Tibial artery (tissue), 4 donors: Measurements from ENCODE around the gene PRCP.
A peak's percentile ranks its signal among the peaks of the same experiment; 100 is the strongest.
"Not testable (repeated sequence)": the region's sequence is repeated elsewhere in the genome, so short reads cannot be mapped to it uniquely, and the experiment has no call there.

ENCODE experiments used
- DNase-seq, 2 donors: peaks; one replicate each; pipeline ENCODE4 v3.0.0-alpha.2; 2019
- H3K27ac ChIP-seq, 2 donors: fragments of 200-600 bp; sonication (generic) in 1 of 2; 1 replicate in 1 of 2; 2 replicates in 1 of 2; pipeline ENCODE4 v1.5.1; 2018 to 2019; ENCODE audit warnings: mild to moderate bottlenecking in 1 of 2
- H3K27me3 ChIP-seq, 2 donors: fragments of 200-600 bp; sonication (generic) in 1 of 2; one replicate each; pipeline versions ENCODE4 v1.5.1 to v1.6.0; 2016 to 2019
- H3K36me3 ChIP-seq, 3 donors: fragments of 200-600 bp; sonication (generic) in 2 of 3; one replicate each; pipeline ENCODE4 v1.5.1; 2016 to 2019; ENCODE audit warnings: mild to moderate bottlenecking in 2 of 3
- H3K4me1 ChIP-seq, 4 donors: fragments of 200-600 bp; sonication (generic) in 2 of 4; 1 replicate in 3 of 4; 2 replicates in 1 of 4; pipeline ENCODE4 v1.5.1; 2016 to 2019
- H3K4me3 ChIP-seq, 2 donors: fragments of 200-600 bp; sonication (generic) in 1 of 2; 1 replicate in 1 of 2; 2 replicates in 1 of 2; pipeline ENCODE4 v1.5.1; 2018 to 2019; ENCODE audit warnings: mild to moderate bottlenecking in 2 of 2
- H3K9me3 ChIP-seq, 3 donors: fragments of 200-600 bp; sonication (generic) in 1 of 3; one replicate each; pipeline ENCODE4 v1.5.1; 2016 to 2019
- intact Hi-C: fragments of 100-400 bp; cut with DNase I; formaldehyde crosslinking; loops from one replicate; pipeline ENCODE4 v1.15.0; 2023; ENCODE audit warnings: low total_unique reads
- TF ChIP-seq, protein P1 (sequence below), 2 experiments: fragments of 200-600 bp in 1 of 2; fragments of 450-650 bp in 1 of 2; IDR thresholded peaks; one replicate each; pipeline ENCODE4 v1.5.1; 2017 to 2019; ENCODE audit warnings: antibody characterized with exemption in 2 of 2, mild to moderate bottlenecking in 1 of 2, moderate library complexity in 1 of 2

Gene PRCP

DNA sequence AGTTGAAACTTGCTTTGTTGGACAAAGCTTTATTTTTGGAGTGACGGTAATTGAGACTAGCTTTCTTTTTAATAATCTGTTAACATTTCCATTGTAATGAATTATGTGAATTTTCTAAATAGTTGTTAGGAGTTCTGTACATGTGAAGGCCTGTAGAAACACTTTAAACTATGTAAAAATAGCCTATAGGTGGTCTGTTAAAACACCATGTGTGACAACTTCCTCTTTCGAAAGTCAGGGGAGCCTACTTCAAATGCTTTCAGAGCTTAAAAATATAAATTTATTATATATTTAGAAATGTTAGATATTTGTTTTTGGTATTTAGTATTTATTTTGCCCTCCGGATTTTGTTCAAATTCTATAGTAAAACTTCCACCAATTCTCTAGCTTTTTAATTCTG lies 30.0 kb upstream of the PRCP start:
- Histone ChIP-seq H3K36me3 (no peaks in the 10 kb centered on the region), H3K9me3 (no peaks in the 10 kb centered on the region), H3K27me3 (no peaks in the 10 kb centered on the region), H3K4me3 (no peak overlapping the region), H3K27ac (no peak overlapping the region), H3K4me1 (no peaks in the 10 kb centered on the region)
- TF ChIP-seq, protein P1, sequence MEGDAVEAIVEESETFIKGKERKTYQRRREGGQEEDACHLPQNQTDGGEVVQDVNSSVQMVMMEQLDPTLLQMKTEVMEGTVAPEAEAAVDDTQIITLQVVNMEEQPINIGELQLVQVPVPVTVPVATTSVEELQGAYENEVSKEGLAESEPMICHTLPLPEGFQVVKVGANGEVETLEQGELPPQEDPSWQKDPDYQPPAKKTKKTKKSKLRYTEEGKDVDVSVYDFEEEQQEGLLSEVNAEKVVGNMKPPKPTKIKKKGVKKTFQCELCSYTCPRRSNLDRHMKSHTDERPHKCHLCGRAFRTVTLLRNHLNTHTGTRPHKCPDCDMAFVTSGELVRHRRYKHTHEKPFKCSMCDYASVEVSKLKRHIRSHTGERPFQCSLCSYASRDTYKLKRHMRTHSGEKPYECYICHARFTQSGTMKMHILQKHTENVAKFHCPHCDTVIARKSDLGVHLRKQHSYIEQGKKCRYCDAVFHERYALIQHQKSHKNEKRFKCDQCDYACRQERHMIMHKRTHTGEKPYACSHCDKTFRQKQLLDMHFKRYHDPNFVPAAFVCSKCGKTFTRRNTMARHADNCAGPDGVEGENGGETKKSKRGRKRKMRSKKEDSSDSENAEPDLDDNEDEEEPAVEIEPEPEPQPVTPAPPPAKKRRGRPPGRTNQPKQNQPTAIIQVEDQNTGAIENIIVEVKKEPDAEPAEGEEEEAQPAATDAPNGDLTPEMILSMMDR (IDR thresholded peaks at IDR 0.05) = no peak
- DNase-seq = no peak
- intact Hi-C loops = no loop called here

DNA sequence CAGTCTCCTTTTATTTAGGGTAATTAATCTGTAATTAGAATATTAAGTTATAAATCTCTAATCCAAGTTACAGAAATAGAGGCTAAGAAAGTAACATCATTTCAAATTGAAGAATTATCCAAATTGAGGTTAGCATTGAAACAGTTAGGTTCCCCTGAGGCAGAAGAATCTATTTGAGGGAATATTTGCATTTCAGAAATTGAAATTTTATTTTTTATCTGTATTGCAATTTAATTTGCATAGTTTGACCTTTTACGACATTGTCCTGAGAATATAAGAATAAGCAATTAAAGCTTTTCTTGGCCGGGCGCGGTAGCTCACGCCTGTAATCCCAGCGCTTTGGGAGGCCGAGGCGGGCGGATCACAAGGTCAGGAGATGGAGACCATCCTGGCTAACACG lies 28.9 kb upstream of the PRCP start:
- Histone ChIP-seq H3K4me1 (no peaks in the 10 kb centered on the region), H3K36me3 (no peaks in the 10 kb centered on the region), H3K27ac (no peak overlapping the region), H3K4me3 (no peak overlapping the region), H3K27me3 (no peaks in the 10 kb centered on the region), H3K9me3 (no peaks in the 10 kb centered on the region)
- DNase-seq = no peak
- TF ChIP-seq, protein P1 (IDR thresholded peaks at IDR 0.05) = no peak
- intact Hi-C loops = loop anchor here (10.0 kb wide), 1 partner anchor 796 kb away; no protein-coding TSS in a partner anchor

DNA sequence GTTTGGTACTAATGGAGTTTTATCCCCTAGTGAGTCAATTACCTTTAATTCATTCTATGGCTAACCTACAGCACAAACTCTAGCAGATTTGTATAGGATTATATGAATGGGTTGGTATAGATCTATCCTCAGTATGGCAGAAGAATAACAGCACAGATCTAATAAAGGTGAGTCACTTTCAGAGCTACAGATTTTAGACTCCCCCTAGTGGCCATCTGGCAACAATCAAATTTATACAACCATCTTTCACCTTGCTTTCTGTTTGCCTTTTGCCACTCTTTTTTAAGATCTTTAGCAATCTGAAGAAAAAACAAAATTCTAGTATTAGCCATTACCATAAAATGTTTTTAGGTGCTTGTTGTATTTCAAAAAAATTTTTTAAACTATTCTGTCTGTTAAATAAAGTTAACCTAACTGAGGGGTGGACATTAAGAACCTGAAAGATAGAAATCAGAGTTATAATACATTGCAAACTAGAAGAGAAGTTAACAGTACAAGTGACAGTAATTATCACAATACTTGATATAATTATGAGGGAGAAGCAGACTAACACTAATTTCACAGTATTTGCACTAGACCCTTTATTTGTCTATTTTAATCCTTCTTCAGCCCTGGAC lies 27.1 kb upstream of the PRCP start:
- Histone ChIP-seq H3K9me3 (no peaks in the 10 kb centered on the region), H3K27me3 (no peaks in the 10 kb centered on the region), H3K36me3 (no peaks in the 10 kb centered on the region), H3K4me1 (no peaks in the 10 kb centered on the region), H3K27ac (no peak overlapping the region), H3K4me3 (no peak overlapping the region)
- TF ChIP-seq, protein P1 (IDR thresholded peaks at IDR 0.05) = peak; percentile 69 to 75
- DNase-seq = no peak
- intact Hi-C loops = loop anchor here (10.0 kb wide), 1 partner anchor 797 kb away; no protein-coding TSS in a partner anchor

DNA sequence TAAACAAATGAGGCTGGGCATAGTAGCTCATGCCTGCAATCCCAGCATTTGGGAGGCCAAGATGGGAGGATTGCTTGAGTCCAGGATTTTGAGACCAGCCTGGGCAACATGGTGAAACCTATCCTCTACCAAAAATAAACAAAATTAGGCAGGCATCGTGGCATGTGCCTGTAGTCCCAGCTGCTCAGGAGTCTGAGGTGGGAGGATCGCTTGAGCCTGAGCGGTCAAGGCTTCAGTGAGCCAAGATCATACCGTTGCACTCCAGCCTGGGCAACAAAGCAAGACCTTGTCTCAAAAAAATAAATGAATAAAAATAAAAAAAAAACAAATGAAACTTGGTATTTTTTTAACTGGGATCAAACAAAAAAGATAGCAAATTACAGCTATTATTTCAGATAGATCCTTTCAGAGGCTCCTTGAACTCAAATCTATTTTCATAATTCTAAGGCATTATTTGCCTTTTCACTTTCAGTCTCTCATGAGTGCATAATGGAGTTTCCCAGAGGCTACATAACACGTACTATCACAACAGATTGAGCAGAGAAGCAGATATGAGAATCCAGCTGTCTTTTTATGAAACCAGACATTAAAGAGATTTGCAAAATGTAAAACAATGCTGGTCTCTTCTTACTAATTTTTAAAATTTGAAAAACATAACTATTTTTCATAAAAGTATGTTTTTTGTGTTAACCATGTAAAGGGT lies 24.4 kb upstream of the PRCP start:
- no peak overlapping the region for H3K4me3 ChIP-seq
- TF ChIP-seq, protein P1 (IDR thresholded peaks at IDR 0.05) = no peak
- H3K27ac ChIP-seq = no peak overlapping the region
- H3K36me3 ChIP-seq = no peaks in the 10 kb centered on the region
- H3K4me1 ChIP-seq = no peaks in the 10 kb centered on the region
- no peaks in the 10 kb centered on the region for H3K9me3 ChIP-seq
- intact Hi-C loops = loop anchor here (10.0 kb wide), 1 partner anchor 800 kb away; no protein-coding TSS in a partner anchor
- DNase-seq = no peak
- H3K27me3 ChIP-seq = no peaks in the 10 kb centered on the region

DNA sequence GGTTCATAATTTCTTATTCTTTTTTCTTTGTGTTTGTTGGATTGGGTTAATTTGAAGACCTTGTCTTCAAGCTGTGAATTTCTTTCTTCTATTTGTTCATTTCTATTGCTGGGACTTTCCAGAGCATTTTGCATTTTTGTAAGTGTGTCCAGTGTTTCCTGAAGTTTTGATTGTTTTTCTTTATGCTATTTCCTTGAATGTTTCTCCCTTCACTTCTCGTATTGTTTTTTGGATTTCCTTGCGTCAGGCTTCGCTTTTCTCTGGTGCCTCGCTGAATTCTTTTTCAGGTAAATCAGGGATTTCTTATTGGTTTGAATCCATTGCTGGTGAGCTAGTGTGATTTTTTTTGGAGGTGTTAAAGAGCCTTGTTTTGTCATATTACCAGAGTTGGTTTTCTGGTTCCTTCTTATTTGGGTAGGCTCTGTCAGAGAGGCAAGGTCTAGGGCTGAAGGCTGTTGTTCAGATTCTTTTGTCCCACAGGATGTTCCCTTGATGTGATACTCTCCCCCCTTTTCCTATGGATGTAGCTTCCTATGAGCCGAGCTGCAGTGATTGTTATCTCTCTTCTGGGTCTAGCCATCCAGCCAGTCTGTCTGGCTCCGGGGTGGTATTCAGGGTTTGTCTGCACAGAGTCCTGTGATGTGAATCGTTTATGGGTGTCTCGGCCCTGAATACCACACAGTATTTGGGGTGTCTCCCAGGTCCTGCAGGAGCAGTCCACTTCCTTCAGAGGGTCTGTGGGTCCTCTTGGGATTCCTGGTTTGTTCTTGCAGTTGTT lies 22.4 kb upstream of the PRCP start:
- not testable (repeated sequence) for H3K9me3 ChIP-seq, H3K27me3 ChIP-seq, DNase-seq, H3K4me1 ChIP-seq, H3K4me3 ChIP-seq, H3K27ac ChIP-seq, H3K36me3 ChIP-seq
- intact Hi-C loops = loop anchor here (10.0 kb wide), 1 partner anchor 802 kb away; no protein-coding TSS in a partner anchor

DNA sequence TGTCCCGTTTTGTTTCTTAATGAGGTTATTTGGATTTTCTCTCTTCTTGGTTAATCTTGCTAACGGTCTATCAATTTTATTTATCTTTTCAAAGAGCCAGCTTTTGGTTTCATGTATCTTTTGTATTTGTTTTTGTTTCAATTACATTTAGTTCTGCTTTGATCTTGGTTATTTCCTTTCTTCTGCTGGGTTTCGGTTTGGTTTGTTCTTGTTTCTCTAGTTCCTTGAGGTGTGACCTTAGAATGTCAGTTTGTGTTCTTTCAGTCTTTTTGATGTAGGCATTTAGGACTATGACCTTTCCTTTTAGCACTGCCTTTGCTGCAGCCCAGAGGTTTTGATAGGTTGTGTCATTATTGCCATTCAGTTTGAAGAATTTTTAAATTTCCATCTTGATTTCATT lies 20.0 kb upstream of the PRCP start:
- H3K9me3 ChIP-seq, H3K27me3 ChIP-seq, H3K27ac ChIP-seq, H3K4me1 ChIP-seq, H3K4me3 ChIP-seq, DNase-seq, H3K36me3 ChIP-seq: not testable (repeated sequence)
- intact Hi-C loops = loop anchor here (10.0 kb wide), 1 partner anchor 805 kb away; no protein-coding TSS in a partner anchor

DNA sequence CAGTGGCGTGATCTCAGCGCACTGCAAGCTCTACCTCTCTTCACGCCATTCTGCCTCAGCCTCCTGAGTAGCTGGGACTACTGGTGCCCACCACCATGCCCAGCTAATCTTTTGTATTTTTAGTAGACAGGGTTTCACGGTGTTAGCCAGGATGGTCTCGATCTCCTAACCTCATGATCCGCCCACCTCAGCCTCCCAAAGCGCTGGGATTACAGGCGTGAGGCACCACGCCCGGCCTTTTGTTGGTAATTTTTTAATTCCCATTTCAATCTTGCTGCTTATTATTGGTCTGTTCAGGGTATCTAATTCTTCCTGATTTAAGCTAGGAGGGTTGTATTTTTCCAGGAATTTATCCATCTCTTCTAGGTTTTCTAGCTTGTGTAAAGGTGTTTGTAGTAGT lies 19.6 kb upstream of the PRCP start:
- intact Hi-C loops = loop anchor here (10.0 kb wide), 1 partner anchor 805 kb away; no protein-coding TSS in a partner anchor
- not testable (repeated sequence) for H3K4me1 ChIP-seq, H3K4me3 ChIP-seq, DNase-seq, H3K36me3 ChIP-seq, H3K27ac ChIP-seq, H3K9me3 ChIP-seq, H3K27me3 ChIP-seq
